Lower leg skin (tissue), 4 donors: ENCODE data around the gene SULT2B1. TPM values are rescaled to one million over a fixed set of nuclear protein-coding genes. Genes with fewer than 3 reads are reported as not detected.

Experiments used
- DNase-seq, 2 donors: peaks; one replicate each; pipeline ENCODE4 v3.0.0-alpha.2; 2019; ENCODE audit warnings: low spot score in 2 of 2
- H3K4me3 ChIP-seq: fragments of 200-600 bp; sonication (generic); 2 replicates; pipeline ENCODE4 v1.5.1; 2017; ENCODE audit warnings: mild to moderate bottlenecking, low read depth; ENCODE audit not compliant: poor library complexity, severe bottlenecking
- CTCF ChIP-seq, 3 donors: fragments of 450-650 bp; IDR thresholded peaks; one replicate each; pipeline ENCODE4 v1.5.1; 2016; ENCODE audit warnings: antibody characterized with exemption in 3 of 3, mild to moderate bottlenecking in 3 of 3, moderate library complexity in 2 of 3
- POLR2A ChIP-seq, 2 donors: fragments of 450-650 bp; IDR thresholded peaks; one replicate each; pipeline ENCODE4 v1.6.1; 2016 to 2017; ENCODE audit warnings: antibody characterized with exemption in 2 of 2, mild to moderate bottlenecking in 1 of 2, moderate library complexity in 1 of 2
- WGBS, 2 donors: methylation state at CpG; one replicate each; pipeline ENCODE4 v1.1.5; 2018; 5-methylcytosine and 5-hydroxymethylcytosine counted together
- intact Hi-C: fragments of 100-400 bp; cut with DNase I; formaldehyde crosslinking; loops from one replicate; pipeline ENCODE4 v1.15.0; 2023; ENCODE audit warnings: low total_unique reads
- total RNA-seq, 4 donors: library from RNA; depleted of rRNA; stranded (reverse); fragments of >200 nt; gene quantifications; one replicate each; pipeline ENCODE4 v1.1.0, GENCODE V29; 2016

SULT2B1 gene
- total RNA-seq, 4 donors from 2014 or later: 119 to 191 (median 166) TPM

GRCh38 chr19:48603449-48603848 lies 51.5 kb downstream of the SULT2B1 start:
- TF ChIP-seq CTCF (IDR thresholded peaks at IDR 0.05): no peak
- TF ChIP-seq POLR2A (IDR thresholded peaks at IDR 0.05): no peak
- no peak overlapping the region for H3K4me3 ChIP-seq
- intact Hi-C loops: no loop called here
- WGBS, 2 donors: 91 to 92% methylated on average over 39 of the region's 39 CpGs
- DNase-seq: no peak

GRCh38 chr19:48603850-48604249 lies 51.9 kb downstream of the SULT2B1 start:
- TF ChIP-seq POLR2A (IDR thresholded peaks at IDR 0.05) (no peak), CTCF (IDR thresholded peaks at IDR 0.05) (no peak)
- H3K4me3 ChIP-seq: no peak overlapping the region
- 85 to 92% methylated on average over 7 to 9 of the region's 9 CpGs for WGBS, 2 donors
- no peak for DNase-seq
- intact Hi-C loops: no loop called here

GRCh38 chr19:48606463-48607358 lies 54.7 kb downstream of the SULT2B1 start, which contains the start of gene SPACA4:
SPACA4 (plus strand) TSS chr19:48606742; CDS start chr19:48606979, 237 bp downstream.
- DNase-seq: no peak
- 86 to 90% methylated on average over 28 to 36 of the region's 39 CpGs for WGBS, 2 donors
- intact Hi-C loops: no loop called here

GRCh38 chr19:48607359-48607755 lies 55.4 kb downstream of the SULT2B1 start:
- TF ChIP-seq POLR2A (IDR thresholded peaks at IDR 0.05): no peak
- H3K4me3 ChIP-seq: no peak overlapping the region
- intact Hi-C loops: no loop called here
- 87 to 89% methylated on average over 7 of the region's 7 CpGs for WGBS, 2 donors
- DNase-seq: no peak

More at GRCh38 chr19:48606463-48607358, 54.7 kb downstream of the SULT2B1 start, which contains the start of gene SPACA4:
- TF ChIP-seq CTCF (IDR thresholded peaks at IDR 0.05) (no peak), POLR2A (IDR thresholded peaks at IDR 0.05) (no peak)
- H3K4me3 ChIP-seq: no peak within 1 kb of the TSS

- no peak for TF ChIP-seq CTCF (IDR thresholded peaks at IDR 0.05)
- TF ChIP-seq POLR2A (IDR thresholded peaks at IDR 0.05): no peak
- 30 to 32% methylated on average over 9 of the region's 9 CpGs for WGBS, 2 donors
- intact Hi-C loops: no loop called here
- no peak for DNase-seq
- no peak overlapping the region for H3K4me3 ChIP-seq
Observed at GRCh38 chr19:48608798-48609263, 56.9 kb downstream of the SULT2B1 start.

GRCh38 chr19:48609571-48610108 lies 57.7 kb downstream of the SULT2B1 start:
- 91% methylated on average over 20 of the region's 20 CpGs for WGBS, 2 donors
- no peak for TF ChIP-seq POLR2A (IDR thresholded peaks at IDR 0.05)
- no peak for TF ChIP-seq CTCF (IDR thresholded peaks at IDR 0.05)
- no peak overlapping the region for H3K4me3 ChIP-seq
- intact Hi-C loops: no loop called here
- no peak for DNase-seq
